22Rv1 (cell line): Measurements from ENCODE around the gene PTPRZ1.

Experiments
- CTCF ChIP-seq: fragments of 450-650 bp; IDR thresholded peaks from 2 replicates; pipeline ENCODE4 v1.5.1; 2017; ENCODE audit warnings: mild to moderate bottlenecking
- ZFX ChIP-seq: fragments of 450-650 bp; IDR thresholded peaks from 2 replicates; pipeline ENCODE4 v1.6.1; 2017; ENCODE audit warnings: antibody characterized with exemption, borderline replicate concordance

- TF ChIP-seq CTCF (no peak), ZFX (no peak)
Measured at GRCh38 chr7:121919986-121920385, 47.0 kb downstream of the PTPRZ1 start.
